ENCODE measurements around the gene TTLL9. TPM values are rescaled to one million over a fixed set of nuclear protein-coding genes. Genes with fewer than 3 reads are reported as not detected.

Gene TTLL9
- total RNA-seq, 6 experiments from 2014 or later, result not detected

GRCh38 chr20:31934491-31934890, 64.1 kb downstream of the TTLL9 start:
- H3K27ac ChIP-seq, result no peak overlapping the region
- H3K9me3 ChIP-seq, result no peaks in the 10 kb centered on the region
- no peak for TF ChIP-seq POLR2A (IDR thresholded peaks at IDR 0.05)
- no peak for TF ChIP-seq CTCF (IDR thresholded peaks at IDR 0.05)
- H3K36me3 ChIP-seq, result no peaks in the 10 kb centered on the region
- H3K4me1 ChIP-seq, result no peaks in the 10 kb centered on the region
- 83% methylated on average over 2 of the region's 14 CpGs for WGBS (ENCODE audit: insufficient coverage, low coverage, low lambda C conversion rate, missing lambda C conversion rate)
- H3K4me3 ChIP-seq, result no peak overlapping the region
- no peaks in the 10 kb centered on the region for H3K27me3 ChIP-seq
- intact Hi-C loops (cut with DNase I), result no loop called here
- ATAC-seq (no peak), DNase-seq (no peak)

- TF ChIP-seq CTCF (IDR thresholded peaks at IDR 0.05) (no peak), POLR2A (IDR thresholded peaks at IDR 0.05) (no peak)
- no peak for ATAC-seq
- intact Hi-C loops (cut with DNase I), result no loop called here
- H3K36me3 ChIP-seq, result no peaks in the 10 kb centered on the region
- 41% methylated on average over 3 of the region's 8 CpGs for WGBS (ENCODE audit: insufficient coverage, low coverage, low lambda C conversion rate, missing lambda C conversion rate)
- no peak overlapping the region for H3K4me3 ChIP-seq
- no peaks in the 10 kb centered on the region for H3K4me1 ChIP-seq
- no peaks in the 10 kb centered on the region for H3K9me3 ChIP-seq
- no peaks in the 10 kb centered on the region for H3K27me3 ChIP-seq
- DNase-seq, result no peak
- no peak overlapping the region for H3K27ac ChIP-seq
These were observed 64.7 kb downstream of the TTLL9 start for GRCh38 chr20:31934968-31935764.

- H3K36me3 ChIP-seq, result no peaks in the 10 kb centered on the region
- 91% methylated on average over 4 of the region's 4 CpGs for WGBS (ENCODE audit: insufficient coverage, low coverage, low lambda C conversion rate, missing lambda C conversion rate)
- no peaks in the 10 kb centered on the region for H3K9me3 ChIP-seq
- intact Hi-C loops (cut with DNase I), result no loop called here
- TF ChIP-seq CTCF (IDR thresholded peaks at IDR 0.05) (no peak), POLR2A (IDR thresholded peaks at IDR 0.05) (no peak)
- no peak overlapping the region for H3K27ac ChIP-seq
- no peak overlapping the region for H3K4me3 ChIP-seq
- no peak for DNase-seq
- H3K27me3 ChIP-seq, result no peaks in the 10 kb centered on the region
- no peak for ATAC-seq
- no peaks in the 10 kb centered on the region for H3K4me1 ChIP-seq
These were observed 66.0 kb downstream of the TTLL9 start for GRCh38 chr20:31936420-31936819.

- intact Hi-C loops (cut with DNase I), result no loop called here
- no peaks in the 10 kb centered on the region for H3K36me3 ChIP-seq
- WGBS (ENCODE audit: insufficient coverage, low coverage, low lambda C conversion rate, missing lambda C conversion rate), result 77% methylated on average over 1 of the region's 1 CpG
- TF ChIP-seq CTCF (IDR thresholded peaks at IDR 0.05) (no peak), POLR2A (IDR thresholded peaks at IDR 0.05) (no peak)
- H3K27ac ChIP-seq, result no peak overlapping the region
- H3K9me3 ChIP-seq, result no peaks in the 10 kb centered on the region
- no peak for ATAC-seq
- no peaks in the 10 kb centered on the region for H3K4me1 ChIP-seq
- no peaks in the 10 kb centered on the region for H3K27me3 ChIP-seq
- H3K4me3 ChIP-seq, result no peak overlapping the region
- DNase-seq, result no peak
These were observed 67.4 kb downstream of the TTLL9 start for GRCh38 chr20:31937820-31938219.

All from right lobe of liver (tissue), 6 donors.